Smooth muscle cell (in vitro differentiated cells): Measurements from ENCODE around the gene OR2A14. TPM values are rescaled to one million over a fixed set of nuclear protein-coding genes. Genes with fewer than 3 reads are reported as not detected.
"Not testable (repeated sequence)": the region's sequence is repeated elsewhere in the genome, so short reads cannot be mapped to it uniquely, and the experiment has no call there.

ENCODE experiments used
- DNase-seq: peaks from one replicate; lab custom pipeline; 2025; ENCODE audit not compliant: unreplicated experiment; lab: John Stamatoyannopoulos, UW
- H2AFZ ChIP-seq: fragments of 200-600 bp; sonication (generic); 2 replicates; pipeline ENCODE4 v1.6.0; 2016; ENCODE audit warnings: antibody characterized with exemption, low read depth, mild to moderate bottlenecking
- H3F3A ChIP-seq: fragments of 200-600 bp; sonication (generic); 2 replicates; pipeline ENCODE4 v1.6.0; 2017; ENCODE audit warnings: antibody characterized with exemption, low read depth
- H3K27ac ChIP-seq: fragments of 200-600 bp; sonication (generic); 2 replicates; pipeline ENCODE4 v1.5.1; 2016; ENCODE audit warnings: low read depth, mild to moderate bottlenecking
- H3K27me3 ChIP-seq: fragments of 200-600 bp; sonication (generic); 2 replicates; pipeline ENCODE4 v1.6.1; 2016; ENCODE audit warnings: low read depth, mild to moderate bottlenecking
- H3K36me3 ChIP-seq: fragments of 200-600 bp; sonication (generic); 2 replicates; pipeline ENCODE4 v1.5.1; 2016; ENCODE audit warnings: low read depth
- H3K4me1 ChIP-seq: fragments of 200-600 bp; sonication (generic); 2 replicates; pipeline ENCODE4 v1.5.1; 2016; ENCODE audit warnings: low read depth
- H3K4me2 ChIP-seq: fragments of 200-600 bp; sonication (generic); 2 replicates; pipeline ENCODE4 v1.6.0; 2016; ENCODE audit warnings: mild to moderate bottlenecking
- H3K4me3 ChIP-seq: fragments of 200-600 bp; sonication (generic); 2 replicates; pipeline ENCODE4 v1.5.1; 2016; ENCODE audit warnings: mild to moderate bottlenecking
- H3K79me2 ChIP-seq: fragments of 200-600 bp; sonication (generic); 2 replicates; pipeline ENCODE4 v1.6.0; 2016; ENCODE audit warnings: low read depth, mild to moderate bottlenecking
- H3K9ac ChIP-seq: fragments of 200-600 bp; sonication (generic); 2 replicates; pipeline ENCODE4 v1.6.0; 2016; ENCODE audit warnings: low read depth
- H3K9me3 ChIP-seq: fragments of 200-600 bp; sonication (generic); replicated peaks from 2 replicates; pipeline ENCODE4 v1.5.1; 2016; ENCODE audit warnings: low read depth
- H4K20me1 ChIP-seq: fragments of 200-600 bp; sonication (generic); 2 replicates; pipeline ENCODE4 v1.6.0; 2016; ENCODE audit warnings: low read depth
- WGBS: methylation state at CpG from one replicate; pipeline ENCODE4 v1.1.7; 2016; ENCODE audit warnings: low lambda C conversion rate; 5-methylcytosine and 5-hydroxymethylcytosine counted together
- polyA plus RNA-seq: library from polyadenylated mRNA; unstranded; fragments of >200 nt; fragmentation: Nextera tagmentation; extraction: Ambion mirVana; gene quantifications from 2 replicates; pipeline ENCODE4 v1.2.1, GENCODE V29; 2016
- total RNA-seq: library from RNA; depleted of rRNA; stranded (reverse); fragments of >200 nt; gene quantifications from 2 replicates; pipeline ENCODE4 v1.2.3, GENCODE V29; 2014
- TF ChIP-seq, protein P1 (sequence below): fragments of 200-600 bp; sonication (generic); IDR thresholded peaks from 2 replicates; pipeline ENCODE4 v1.5.1; 2017; ENCODE audit warnings: borderline replicate concordance, mild to moderate bottlenecking, antibody characterized with exemption; ENCODE audit not compliant: insufficient read depth, poor library complexity, severe bottlenecking

The OR2A14 gene
- total and polyA plus RNA-seq, 2 experiments from 2014 or later = not detected

DNA sequence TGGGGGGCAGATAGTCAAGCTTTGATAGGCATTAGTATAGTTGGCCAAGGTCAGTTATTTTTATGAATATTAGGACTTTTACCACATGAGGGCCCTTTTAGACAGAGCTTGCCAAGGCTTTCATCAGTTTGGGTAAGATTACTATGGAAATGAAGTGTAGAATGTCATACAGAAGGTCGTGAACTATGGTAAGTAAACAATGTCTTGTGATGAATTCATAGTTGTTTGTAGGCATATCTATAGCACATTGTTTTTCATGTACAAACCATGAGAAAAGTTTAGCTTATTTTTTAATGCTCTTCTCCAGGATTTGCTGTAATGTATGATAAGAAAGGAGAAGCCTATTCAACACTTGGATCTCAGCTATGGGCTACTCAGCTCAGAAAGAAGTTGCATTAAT is 9.3 kb upstream of the OR2A14 start:
- H3K9me3 ChIP-seq = no peaks in the 10 kb centered on the region
- no peaks in the 10 kb centered on the region for H3K79me2 ChIP-seq
- no peak overlapping the region for H3K4me3 ChIP-seq
- DNase-seq = no peak
- H3K36me3 ChIP-seq = no peaks in the 10 kb centered on the region
- WGBS = 59% methylated on average over 1 of the region's 1 CpG
- no peak overlapping the region for H2AFZ ChIP-seq
- H4K20me1 ChIP-seq = no peaks in the 10 kb centered on the region
- H3K4me2 ChIP-seq = no peak overlapping the region
- no peak overlapping the region for H3K27ac ChIP-seq
- H3K27me3 ChIP-seq = peaks cover 7% of the 10 kb centered on the region
- H3K4me1 ChIP-seq = no peaks in the 10 kb centered on the region
- TF ChIP-seq, protein P1, sequence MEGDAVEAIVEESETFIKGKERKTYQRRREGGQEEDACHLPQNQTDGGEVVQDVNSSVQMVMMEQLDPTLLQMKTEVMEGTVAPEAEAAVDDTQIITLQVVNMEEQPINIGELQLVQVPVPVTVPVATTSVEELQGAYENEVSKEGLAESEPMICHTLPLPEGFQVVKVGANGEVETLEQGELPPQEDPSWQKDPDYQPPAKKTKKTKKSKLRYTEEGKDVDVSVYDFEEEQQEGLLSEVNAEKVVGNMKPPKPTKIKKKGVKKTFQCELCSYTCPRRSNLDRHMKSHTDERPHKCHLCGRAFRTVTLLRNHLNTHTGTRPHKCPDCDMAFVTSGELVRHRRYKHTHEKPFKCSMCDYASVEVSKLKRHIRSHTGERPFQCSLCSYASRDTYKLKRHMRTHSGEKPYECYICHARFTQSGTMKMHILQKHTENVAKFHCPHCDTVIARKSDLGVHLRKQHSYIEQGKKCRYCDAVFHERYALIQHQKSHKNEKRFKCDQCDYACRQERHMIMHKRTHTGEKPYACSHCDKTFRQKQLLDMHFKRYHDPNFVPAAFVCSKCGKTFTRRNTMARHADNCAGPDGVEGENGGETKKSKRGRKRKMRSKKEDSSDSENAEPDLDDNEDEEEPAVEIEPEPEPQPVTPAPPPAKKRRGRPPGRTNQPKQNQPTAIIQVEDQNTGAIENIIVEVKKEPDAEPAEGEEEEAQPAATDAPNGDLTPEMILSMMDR = no peak
- no peak overlapping the region for H3K9ac ChIP-seq
- no peaks in the 10 kb centered on the region for H3F3A ChIP-seq

DNA sequence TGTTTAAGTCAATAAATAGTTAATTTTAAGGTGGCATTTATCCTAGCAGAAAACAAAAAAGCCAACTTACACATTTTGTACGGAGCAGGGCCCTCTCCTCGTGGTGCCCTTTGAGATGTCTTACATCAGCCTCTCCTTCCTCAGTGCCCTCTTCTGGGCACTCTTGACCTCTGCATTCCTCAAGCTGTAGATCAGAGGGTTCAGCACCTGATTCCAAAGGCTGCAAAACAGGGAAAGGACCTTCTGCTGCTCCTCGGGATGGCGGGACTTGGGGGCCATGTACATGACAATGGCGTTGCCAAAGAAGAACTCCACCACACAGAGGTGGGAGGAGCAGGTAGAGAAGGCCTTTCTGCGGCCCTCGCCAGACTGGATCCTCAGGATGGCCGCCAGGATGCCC is 4.6 kb upstream of the OR2A14 start:
- H3K9me3 ChIP-seq = no peaks in the 10 kb centered on the region
- DNase-seq = no peak
- H3K27me3 ChIP-seq = peaks cover 7% of the 10 kb centered on the region
- no peaks in the 10 kb centered on the region for H4K20me1 ChIP-seq
- no peak overlapping the region for H3K27ac ChIP-seq
- WGBS = 84% methylated on average over 8 of the region's 8 CpGs
- no peaks in the 10 kb centered on the region for H3K4me1 ChIP-seq
- H3K9ac ChIP-seq = no peak overlapping the region
- TF ChIP-seq, protein P1 = no peak
- H3K79me2 ChIP-seq = no peaks in the 10 kb centered on the region
- no peaks in the 10 kb centered on the region for H3F3A ChIP-seq
- no peak overlapping the region for H2AFZ ChIP-seq
- no peak overlapping the region for H3K4me2 ChIP-seq
- no peak overlapping the region for H3K4me3 ChIP-seq
- no peaks in the 10 kb centered on the region for H3K36me3 ChIP-seq

DNA sequence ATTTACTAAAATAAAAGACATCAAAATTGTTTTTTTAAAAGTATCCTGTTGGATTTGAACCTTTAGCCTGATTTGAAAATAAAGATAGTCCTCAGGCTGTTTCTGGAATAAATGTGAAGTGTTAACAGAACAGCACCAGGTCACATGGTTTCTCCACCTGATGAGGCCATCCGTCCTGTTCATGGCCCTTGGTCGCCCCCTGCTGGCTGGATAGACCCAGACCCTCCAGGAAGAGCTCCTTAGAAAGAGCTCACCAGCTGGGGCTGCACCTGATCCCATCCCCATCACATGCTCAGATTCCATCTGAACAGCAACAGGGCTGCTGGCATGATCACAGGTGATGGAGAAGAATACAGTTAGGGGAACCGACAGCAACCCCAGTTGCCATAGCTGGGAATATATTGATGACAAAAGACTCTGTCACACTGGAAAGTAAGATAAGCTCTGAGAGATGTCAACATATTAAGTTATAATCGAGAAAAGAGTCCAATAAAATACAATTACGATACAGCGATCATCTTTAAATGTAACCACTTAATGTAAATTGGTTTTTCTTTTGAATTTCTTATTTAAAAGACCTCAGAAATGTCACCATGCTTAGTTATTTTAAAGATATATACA is 4.8 kb downstream of the OR2A14 start:
- no peaks in the 10 kb centered on the region for H4K20me1 ChIP-seq
- no peaks in the 10 kb centered on the region for H3K27me3 ChIP-seq
- H3K9me3 ChIP-seq = no peaks in the 10 kb centered on the region
- no peak overlapping the region for H2AFZ ChIP-seq
- WGBS = 35% methylated on average over 6 of the region's 6 CpGs
- H3K4me2 ChIP-seq = no peak overlapping the region
- H3K36me3 ChIP-seq = no peaks in the 10 kb centered on the region
- no peak overlapping the region for H3K27ac ChIP-seq
- TF ChIP-seq, protein P1 = peak; percentile 94
- no peaks in the 10 kb centered on the region for H3F3A ChIP-seq
- H3K9ac ChIP-seq = no peak overlapping the region
- no peaks in the 10 kb centered on the region for H3K4me1 ChIP-seq
- no peaks in the 10 kb centered on the region for H3K79me2 ChIP-seq
- H3K4me3 ChIP-seq = no peak overlapping the region
- DNase-seq = peak; percentile 49

DNA sequence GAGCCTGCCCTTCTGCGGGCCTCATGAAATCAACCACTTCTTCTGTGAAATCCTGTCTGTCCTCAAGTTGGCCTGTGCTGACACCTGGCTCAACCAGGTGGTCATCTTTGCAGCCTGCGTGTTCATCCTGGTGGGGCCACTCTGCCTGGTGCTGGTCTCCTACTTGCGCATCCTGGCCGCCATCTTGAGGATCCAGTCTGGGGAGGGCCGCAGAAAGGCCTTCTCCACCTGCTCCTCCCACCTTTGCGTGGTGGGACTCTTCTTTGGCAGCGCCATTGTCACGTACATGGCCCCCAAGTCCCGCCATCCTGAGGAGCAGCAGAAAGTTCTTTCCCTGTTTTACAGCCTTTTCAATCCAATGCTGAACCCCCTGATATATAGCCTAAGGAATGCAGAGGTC is 6.6 kb downstream of the OR2A14 start:
- not testable (repeated sequence) for DNase-seq, H3K27ac ChIP-seq, H3K27me3 ChIP-seq, H3K9ac ChIP-seq, H3F3A ChIP-seq, H2AFZ ChIP-seq, H3K4me2 ChIP-seq, H3K4me3 ChIP-seq, H3K9me3 ChIP-seq, H3K4me1 ChIP-seq, H3K79me2 ChIP-seq, H3K36me3 ChIP-seq, H4K20me1 ChIP-seq
- 89% methylated on average over 9 of the region's 9 CpGs for WGBS
